Keratinocyte (primary cell): ENCODE data around the gene ITGAX. TPM values are rescaled to one million over a fixed set of nuclear protein-coding genes. Genes with fewer than 3 reads are reported as not detected.

Experiments used
- DNase-seq: peaks from one replicate; pipeline ENCODE4 v3.0.0-alpha.2; 2011; ENCODE audit warnings: low read depth, missing footprints, low spot score
- FAIRE-seq: peaks from 2 replicates; lab custom pipeline; 2011; peaks lifted over from hg19 to GRCh38; lab: Jason Lieb, UNC
- H2AFZ ChIP-seq: 2 replicates; pipeline ENCODE4 v1.6.0; 2012; ENCODE audit warnings: low read length, control low read depth, inconsistent platforms; ENCODE audit not compliant: control insufficient read depth
- H3K27ac ChIP-seq: 2 replicates; pipeline ENCODE4 v1.5.1; 2011; ENCODE audit warnings: low read length; ENCODE audit not compliant: control insufficient read depth, insufficient read depth
- H3K27me3 ChIP-seq: 3 replicates; pipeline ENCODE4 v1.6.0; 2011; ENCODE audit warnings: low read length; ENCODE audit not compliant: control insufficient read depth, insufficient read depth; ENCODE audit errors: extremely low read depth
- H3K36me3 ChIP-seq, 2 experiments: 2 replicates in 1 of 2; 3 replicates in 1 of 2; pipeline ENCODE4 v1.5.1; 2011; ENCODE audit warnings: low read length in 2 of 2, mild to moderate bottlenecking in 1 of 2; ENCODE audit not compliant: control insufficient read depth in 2 of 2, insufficient read depth in 2 of 2; ENCODE audit errors: extremely low read depth in 1 of 2
- H3K4me1 ChIP-seq: 3 replicates; pipeline ENCODE4 v1.5.1; 2011; ENCODE audit warnings: low read length; ENCODE audit not compliant: control insufficient read depth, insufficient read depth; ENCODE audit errors: extremely low read depth
- H3K4me2 ChIP-seq: 3 replicates; pipeline ENCODE4 v1.6.0; 2011; ENCODE audit warnings: low read depth, low read length; ENCODE audit not compliant: control insufficient read depth, insufficient read depth; ENCODE audit errors: extremely low read depth
- H3K4me3 ChIP-seq, 3 experiments: fragments of 200-600 bp in 1 of 3; sonication (generic) in 1 of 3; 2 replicates in 2 of 3; 3 replicates in 1 of 3; pipeline ENCODE4 v1.5.1; 2011 to 2016; ENCODE audit warnings: low read length in 3 of 3, mild to moderate bottlenecking in 3 of 3, control low read depth in 2 of 3, inconsistent platforms in 1 of 3, low read depth in 1 of 3, mixed read lengths in 1 of 3, mixed run types in 1 of 3, moderate library complexity in 1 of 3; ENCODE audit not compliant: control insufficient read depth in 2 of 3, insufficient read depth in 2 of 3; ENCODE audit errors: extremely low read depth in 1 of 3
- H3K79me2 ChIP-seq: 2 replicates; pipeline ENCODE4 v1.6.0; 2012; ENCODE audit warnings: low read length; ENCODE audit not compliant: control insufficient read depth, insufficient read depth
- H3K9ac ChIP-seq: 3 replicates; pipeline ENCODE4 v1.6.0; 2011; ENCODE audit warnings: low read length; ENCODE audit not compliant: control insufficient read depth, insufficient read depth; ENCODE audit errors: extremely low read depth
- H3K9me1 ChIP-seq: 3 replicates; pipeline ENCODE4 v1.6.0; 2011; ENCODE audit warnings: low read length; ENCODE audit not compliant: control insufficient read depth, insufficient read depth; ENCODE audit errors: extremely low read depth
- H3K9me3 ChIP-seq: 2 replicates; pipeline ENCODE4 v1.5.1; 2012; ENCODE audit warnings: low read depth, low read length; ENCODE audit not compliant: control insufficient read depth
- H4K20me1 ChIP-seq: 3 replicates; pipeline ENCODE4 v1.6.0; 2011; ENCODE audit warnings: low read length; ENCODE audit not compliant: control insufficient read depth, insufficient read depth; ENCODE audit errors: extremely low read depth
- CTCF ChIP-seq, 3 experiments: IDR thresholded peaks in 1 of 3; conservative IDR thresholded peaks in 1 of 3; optimal IDR thresholded peaks in 1 of 3; 2 replicates in 2 of 3; 3 replicates in 1 of 3; pipeline versions ENCODE3 to v1.5.1; 2011; ENCODE audit warnings: low read length in 3 of 3, mild to moderate bottlenecking in 3 of 3, moderate library complexity in 2 of 3, control low read depth in 1 of 3, inconsistent platforms in 1 of 3; ENCODE audit not compliant: insufficient read depth in 2 of 3; ENCODE audit errors: extremely low read depth in 1 of 3
- EZH2 ChIP-seq: IDR thresholded peaks from one replicate; pipeline ENCODE4 v1.6.1; 2012; ENCODE audit warnings: inconsistent platforms, mild to moderate bottlenecking, low read length, moderate library complexity
- dilution Hi-C: fragments of 300-500 bp; cut with MboI; formaldehyde crosslinking; loops from one replicate; pipeline ENCODE4 v1.7.0; 2020; ENCODE audit warnings: low sequenced_read_pairs; ENCODE audit not compliant: extremely low pct_ligation_motif_present
- polyA plus RNA-seq, 5 experiments: library from polyadenylated mRNA; depleted of rRNA in 3 of 5; stranded (reverse) in 3 of 5; stranded (forward) in 1 of 5; unstranded in 1 of 5; fragments of >200 nt; gene quantifications; 1 replicate in 1 of 5; 2 replicates in 3 of 5; 3 replicates in 1 of 5; pipeline versions ENCODE4 v1.2.1 to v1.2.3, GENCODE V29; 2011 to 2012; ENCODE audit warnings: missing spikeins in 2 of 5, low read depth in 1 of 5, low replicate concordance in 1 of 5

ITGAX gene
- polyA plus RNA-seq, 1 donor (not counting 4 experiments of a cell fraction or from before 2014, with no cell fraction given): 0.04 TPM

GRCh38 chr16:31388535-31388934, 33.6 kb downstream of the ITGAX start:
- FAIRE-seq (no peak), DNase-seq (no peak)
- H2AFZ ChIP-seq: no peak overlapping the region
- H3K9me3 ChIP-seq: no peaks in the 10 kb centered on the region
- peaks cover 8% of the 10 kb centered on the region for H3K4me1 ChIP-seq
- H3K27ac ChIP-seq: no peak overlapping the region
- H3K4me2 ChIP-seq: no peak overlapping the region
- H4K20me1 ChIP-seq: no peaks in the 10 kb centered on the region
- TF ChIP-seq EZH2 (no peak), CTCF (optimal IDR thresholded peaks at IDR 0.05 in 1 of 3, IDR thresholded peaks at IDR 0.05 in 1 of 3, conservative IDR thresholded peaks at IDR 0.05 in 1 of 3; ENCODE audit: extremely low read depth in 1 of 3, insufficient read depth in 2 of 3, low read length in 3 of 3) (no peak)
- H3K9ac ChIP-seq: no peak overlapping the region
- H3K27me3 ChIP-seq: no peaks in the 10 kb centered on the region
- no peak overlapping the region for H3K4me3 ChIP-seq
- dilution Hi-C loops: no loop called here
- H3K9me1 ChIP-seq: no peaks in the 10 kb centered on the region
- no peaks in the 10 kb centered on the region for H3K36me3 ChIP-seq
- no peaks in the 10 kb centered on the region for H3K79me2 ChIP-seq

- H3K79me2 ChIP-seq: no peaks in the 10 kb centered on the region
- FAIRE-seq (no peak), DNase-seq (no peak)
- no peak overlapping the region for H3K4me2 ChIP-seq
- H2AFZ ChIP-seq: no peak overlapping the region
- no peaks in the 10 kb centered on the region for H3K9me3 ChIP-seq
- H3K9ac ChIP-seq: no peak overlapping the region
- H3K27ac ChIP-seq: no peak overlapping the region
- no peaks in the 10 kb centered on the region for H4K20me1 ChIP-seq
- H3K4me3 ChIP-seq: no peak overlapping the region
- no peaks in the 10 kb centered on the region for H3K9me1 ChIP-seq
- TF ChIP-seq CTCF (optimal IDR thresholded peaks at IDR 0.05 in 1 of 3, IDR thresholded peaks at IDR 0.05 in 1 of 3, conservative IDR thresholded peaks at IDR 0.05 in 1 of 3; ENCODE audit: extremely low read depth in 1 of 3, insufficient read depth in 2 of 3, low read length in 3 of 3): no peak
- no peak for TF ChIP-seq EZH2
- no peaks in the 10 kb centered on the region for H3K27me3 ChIP-seq
- no peaks in the 10 kb centered on the region for H3K36me3 ChIP-seq
- dilution Hi-C loops: no loop called here
- H3K4me1 ChIP-seq: peaks cover 8% of the 10 kb centered on the region
Observed at GRCh38 chr16:31390504-31391041, 35.6 kb downstream of the ITGAX start.
